22Rv1 (cell line): ENCODE data around the gene SPP2.

Experiments used
- CTCF ChIP-seq: fragments of 450-650 bp; IDR thresholded peaks from 2 replicates; pipeline ENCODE4 v1.5.1; 2017; ENCODE audit warnings: mild to moderate bottlenecking
- ZFX ChIP-seq: fragments of 450-650 bp; IDR thresholded peaks from 2 replicates; pipeline ENCODE4 v1.6.1; 2017; ENCODE audit warnings: antibody characterized with exemption, borderline replicate concordance

DNA sequence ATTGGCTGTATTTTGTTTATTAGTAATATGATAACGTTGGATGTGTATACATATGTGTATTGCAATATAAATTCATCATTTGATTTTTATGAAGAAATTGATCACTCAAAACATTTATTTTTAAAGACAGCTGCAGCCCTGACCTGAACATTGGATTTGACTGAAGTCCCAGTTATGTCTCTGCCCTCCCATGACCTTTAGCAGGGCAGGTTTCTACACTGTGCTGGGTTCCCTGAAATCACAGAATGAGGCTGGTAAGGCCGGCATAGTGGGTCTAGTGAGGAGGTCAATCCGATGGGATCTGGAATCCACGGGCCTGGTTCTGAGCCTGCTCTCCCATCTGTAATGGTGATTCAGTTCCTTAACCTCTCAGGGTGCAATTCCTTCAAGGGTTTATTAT lies 22.0 kb downstream of the SPP2 start:
- no peak for TF ChIP-seq ZFX
- no peak for TF ChIP-seq CTCF
